IPS-18c (cell line): ENCODE measurements around the gene WDR17.

Experiments
- H3K4me3 ChIP-seq: 2 replicates; pipeline ENCODE4 v1.7.0; 2013; ENCODE audit warnings: low read depth, mild to moderate bottlenecking, low read length, moderate library complexity; ENCODE audit not compliant: insufficient read depth
- H3K9me3 ChIP-seq: one replicate; pipeline ENCODE4 v1.6.1; 2013; ENCODE audit warnings: mild to moderate bottlenecking, low read length, moderate library complexity; ENCODE audit not compliant: control insufficient read depth, insufficient read depth

WDR17 gene

DNA sequence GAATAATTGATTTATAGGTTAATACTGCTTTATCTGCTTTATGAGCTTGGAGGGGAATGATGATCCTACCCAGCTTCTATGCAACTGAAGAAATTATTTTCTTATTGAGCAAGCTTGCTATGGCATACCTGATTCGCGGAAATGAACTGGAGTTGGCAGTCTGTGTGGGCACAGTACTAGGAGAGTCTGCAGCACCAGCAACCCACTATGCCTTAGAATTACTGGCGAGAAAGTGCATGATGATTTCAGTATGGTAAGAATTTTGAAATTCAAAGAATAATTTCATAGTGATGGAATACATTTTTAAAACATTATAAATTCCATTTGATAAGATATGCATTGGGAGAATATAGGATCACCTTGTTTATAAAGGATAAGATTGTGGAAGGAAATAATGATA lies 97.4 kb downstream of the WDR17 start:
- H3K4me3 ChIP-seq: no peak overlapping the region
- no peaks in the 10 kb centered on the region for H3K9me3 ChIP-seq

DNA sequence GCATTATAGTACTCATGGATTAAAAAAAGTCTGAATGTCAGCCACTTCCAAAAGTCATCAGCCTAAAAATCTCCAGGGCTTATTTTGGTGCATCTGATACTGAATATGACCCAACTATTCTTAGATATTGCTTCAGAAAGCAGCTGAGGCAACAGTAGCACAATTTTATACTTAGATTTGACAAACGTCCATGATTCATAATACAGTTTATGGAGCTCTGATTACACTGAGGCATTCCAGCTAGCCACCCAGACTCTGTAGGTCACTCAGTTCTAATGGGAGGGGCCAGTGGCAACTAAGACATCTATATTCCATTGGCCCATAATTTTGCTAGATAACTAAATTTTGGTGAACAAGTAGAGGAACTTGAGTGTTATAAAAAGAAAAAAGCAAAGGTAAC lies 119.4 kb downstream of the WDR17 start:
- Histone ChIP-seq H3K9me3 (no peaks in the 10 kb centered on the region), H3K4me3 (no peak overlapping the region)

DNA sequence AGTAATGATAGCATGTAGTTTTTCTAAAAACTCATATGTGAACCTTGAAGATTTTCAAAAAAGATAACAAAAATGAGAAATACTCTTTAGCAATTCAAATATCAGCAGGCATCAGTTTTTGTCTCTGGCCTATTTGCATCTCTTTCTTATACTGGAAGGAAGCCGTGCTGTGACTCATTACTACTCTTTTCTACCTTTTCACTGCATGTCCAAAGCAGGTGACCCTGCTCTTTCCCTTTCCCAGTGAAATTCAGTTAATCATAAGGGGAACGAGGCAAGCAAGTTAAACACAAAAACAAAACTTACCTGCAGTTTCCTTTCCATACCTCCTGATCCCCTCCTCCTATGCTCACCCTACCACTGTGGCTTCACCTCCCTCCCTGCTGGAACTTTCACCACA lies 120.4 kb downstream of the WDR17 start:
- no peak overlapping the region for H3K4me3 ChIP-seq

DNA sequence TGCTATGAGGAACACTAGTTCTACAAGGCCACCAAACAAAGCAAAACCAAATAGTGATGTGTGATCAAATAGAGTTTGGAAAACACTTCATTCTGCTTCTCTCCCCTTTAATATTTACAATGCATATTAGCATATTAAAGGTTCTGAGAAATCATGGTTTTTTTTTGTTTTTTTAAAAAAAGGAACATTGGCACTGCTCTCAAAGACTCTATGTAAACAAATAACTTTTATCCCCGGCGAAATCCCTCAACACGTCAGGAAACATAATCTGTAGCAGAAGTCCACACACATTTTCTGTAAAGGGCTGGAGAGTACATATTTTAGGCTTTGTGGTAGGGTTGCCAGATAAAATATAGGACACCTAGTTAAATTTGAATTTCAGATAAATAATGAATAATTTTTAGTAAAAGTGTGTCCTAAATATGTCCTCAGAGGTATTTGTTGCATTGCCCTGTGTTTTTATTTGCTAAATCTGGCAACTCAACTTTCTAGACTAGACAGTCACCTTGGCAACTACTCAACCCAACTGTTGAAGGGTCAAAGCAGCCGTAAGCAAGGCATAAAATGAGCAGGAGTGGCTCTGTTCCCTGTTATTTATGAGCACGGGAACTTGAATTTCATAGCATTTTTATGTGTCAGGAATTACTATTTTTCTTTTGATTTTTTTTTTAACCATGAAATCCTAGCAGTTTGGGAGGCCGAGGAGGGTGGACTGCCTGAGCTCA lies 121.2 kb downstream of the WDR17 start:
- no peaks in the 10 kb centered on the region for H3K9me3 ChIP-seq
- no peak overlapping the region for H3K4me3 ChIP-seq

More for the DNA sequence above, 120.4 kb downstream of the WDR17 start:
- no peaks in the 10 kb centered on the region for H3K9me3 ChIP-seq

DNA sequence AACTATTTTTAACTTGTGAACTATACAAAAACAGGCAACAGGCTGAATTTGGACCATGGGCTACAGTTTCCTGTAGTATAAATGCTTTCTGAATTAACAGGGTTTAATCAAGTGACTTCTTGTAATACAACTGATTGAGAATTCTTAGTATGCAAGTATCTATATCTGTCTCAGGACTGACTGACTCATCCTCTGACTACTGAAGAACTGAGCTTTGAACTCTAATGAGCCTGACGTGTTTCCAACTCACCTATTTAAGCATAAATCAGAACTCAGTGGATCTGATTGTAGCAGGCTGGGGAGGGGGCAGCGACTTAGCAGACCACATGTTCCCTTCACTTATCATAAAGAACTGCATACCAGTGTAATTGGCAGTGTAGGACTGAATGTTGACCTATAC lies 122.0 kb downstream of the WDR17 start:
- H3K4me3 ChIP-seq: no peak overlapping the region
- no peaks in the 10 kb centered on the region for H3K9me3 ChIP-seq

DNA sequence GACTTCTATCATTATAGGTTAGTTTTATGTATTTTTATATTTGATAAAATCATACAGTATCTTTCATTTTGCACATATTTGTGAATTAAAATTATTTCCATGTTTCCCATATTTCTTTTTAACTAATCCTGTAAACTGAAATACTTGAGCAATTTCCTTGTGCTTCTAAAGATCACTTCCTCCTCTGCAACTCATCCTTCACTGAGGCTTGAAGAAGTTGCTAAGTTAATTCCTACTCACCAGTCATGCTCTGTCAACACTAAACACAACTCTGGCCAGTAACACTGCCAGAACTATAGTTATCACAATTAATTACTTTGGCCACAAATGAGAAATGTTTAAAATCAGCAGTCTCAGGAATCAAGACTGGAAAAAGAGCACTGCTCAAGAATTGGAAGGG lies 123.0 kb downstream of the WDR17 start:
- Histone ChIP-seq H3K4me3 (no peak overlapping the region), H3K9me3 (no peaks in the 10 kb centered on the region)

DNA sequence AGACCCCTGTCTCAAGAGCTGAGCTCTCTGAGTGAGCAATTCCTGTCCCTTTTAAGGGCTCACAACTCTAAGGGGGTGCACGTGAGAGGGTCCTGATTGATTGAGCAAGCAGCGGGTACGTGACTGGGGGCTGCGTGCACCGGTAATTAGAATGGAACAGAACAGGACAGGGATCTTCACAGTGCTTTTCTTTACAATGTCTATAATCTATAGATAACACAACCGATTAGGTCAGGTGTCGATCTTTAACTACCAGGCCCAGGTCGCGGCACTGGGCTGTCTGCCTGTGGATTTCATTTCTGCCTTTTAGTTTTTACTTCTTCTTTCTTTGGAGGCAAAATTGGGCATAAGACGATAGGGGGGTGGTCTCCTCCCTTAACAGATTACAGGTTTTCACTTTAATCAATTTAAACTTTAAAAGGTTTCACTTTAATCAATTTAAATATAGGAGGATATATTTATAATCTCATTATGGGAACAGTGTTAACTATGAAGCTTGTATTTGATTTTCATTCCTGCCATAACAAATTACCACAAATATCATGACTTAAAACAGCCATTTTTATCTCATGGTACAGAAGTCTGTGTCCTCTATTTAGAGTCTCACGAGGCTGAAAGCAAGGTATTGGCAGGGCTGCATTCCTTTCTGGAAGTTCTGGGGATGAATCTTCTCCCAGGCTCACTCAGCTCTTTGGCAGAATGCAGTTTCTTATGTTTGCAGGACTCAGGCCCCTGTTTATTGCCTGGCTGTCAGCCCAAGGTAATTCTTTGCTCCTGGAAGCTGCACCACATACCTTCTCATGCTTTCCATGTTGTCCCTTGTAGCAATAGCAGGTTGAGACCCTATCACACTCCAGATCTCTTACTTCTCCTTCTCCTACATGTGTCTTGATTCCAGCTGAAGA lies 124.5 kb downstream of the WDR17 start:
- no peak overlapping the region for H3K4me3 ChIP-seq
- no peaks in the 10 kb centered on the region for H3K9me3 ChIP-seq

DNA sequence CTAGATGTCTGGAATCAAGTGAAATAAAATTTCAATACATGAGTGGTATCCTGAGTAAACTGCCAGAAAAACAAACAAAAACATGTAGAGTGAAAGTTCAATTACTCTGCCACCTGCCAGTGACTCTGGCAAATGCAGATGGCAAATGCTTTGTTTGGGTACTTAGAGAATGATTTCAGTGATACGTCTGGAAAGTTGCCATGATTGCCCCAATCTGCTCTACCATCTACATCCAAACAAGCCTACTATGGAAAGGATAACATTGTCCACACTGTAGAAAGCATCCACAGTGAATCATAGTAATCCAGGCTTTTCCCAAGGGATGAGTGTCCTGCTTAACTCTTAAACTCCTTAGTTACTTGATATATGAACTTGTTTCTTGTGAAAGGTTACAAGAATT lies 126.3 kb downstream of the WDR17 start:
- Histone ChIP-seq H3K9me3 (no peaks in the 10 kb centered on the region), H3K4me3 (no peak overlapping the region)

DNA sequence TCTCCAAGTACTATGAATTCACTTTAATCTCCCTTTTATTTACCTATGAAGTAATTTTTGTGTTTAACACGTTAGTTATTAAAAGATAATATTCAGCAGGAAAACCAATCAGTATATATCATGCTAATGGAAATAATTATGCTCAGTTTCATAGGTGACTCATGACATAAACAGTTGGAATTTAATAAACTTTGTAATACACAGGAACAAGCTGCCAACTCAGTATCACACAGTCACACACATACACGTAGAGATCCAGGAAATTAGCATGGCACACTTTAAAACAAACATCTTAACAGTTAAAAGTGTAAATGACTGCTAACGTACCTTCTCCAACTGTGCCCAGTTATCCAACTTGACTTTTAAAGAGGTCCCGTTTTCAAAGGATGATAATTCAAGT lies 127.5 kb downstream of the WDR17 start:
- no peaks in the 10 kb centered on the region for H3K9me3 ChIP-seq
- H3K4me3 ChIP-seq: no peak overlapping the region

DNA sequence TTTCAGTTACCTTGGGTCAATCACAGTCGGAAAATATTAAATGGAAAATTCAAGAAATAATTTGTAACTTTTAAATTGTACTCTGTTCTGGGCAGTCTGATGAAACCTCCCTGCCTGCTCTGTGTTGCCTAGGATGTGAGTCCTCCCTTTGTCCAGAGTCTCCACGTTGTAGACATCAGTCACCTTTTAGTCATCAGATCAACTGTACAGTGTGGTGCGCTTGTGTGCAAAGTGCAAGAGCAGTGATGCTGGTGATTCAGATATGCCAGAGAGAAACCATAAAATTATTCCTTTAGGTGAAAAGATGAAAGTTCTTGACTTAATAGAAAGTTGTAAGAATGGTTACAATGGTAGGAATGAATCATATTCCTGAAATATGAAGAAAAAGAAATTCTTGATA lies 128.3 kb downstream of the WDR17 start:
- H3K9me3 ChIP-seq: no peaks in the 10 kb centered on the region
- no peak overlapping the region for H3K4me3 ChIP-seq

DNA sequence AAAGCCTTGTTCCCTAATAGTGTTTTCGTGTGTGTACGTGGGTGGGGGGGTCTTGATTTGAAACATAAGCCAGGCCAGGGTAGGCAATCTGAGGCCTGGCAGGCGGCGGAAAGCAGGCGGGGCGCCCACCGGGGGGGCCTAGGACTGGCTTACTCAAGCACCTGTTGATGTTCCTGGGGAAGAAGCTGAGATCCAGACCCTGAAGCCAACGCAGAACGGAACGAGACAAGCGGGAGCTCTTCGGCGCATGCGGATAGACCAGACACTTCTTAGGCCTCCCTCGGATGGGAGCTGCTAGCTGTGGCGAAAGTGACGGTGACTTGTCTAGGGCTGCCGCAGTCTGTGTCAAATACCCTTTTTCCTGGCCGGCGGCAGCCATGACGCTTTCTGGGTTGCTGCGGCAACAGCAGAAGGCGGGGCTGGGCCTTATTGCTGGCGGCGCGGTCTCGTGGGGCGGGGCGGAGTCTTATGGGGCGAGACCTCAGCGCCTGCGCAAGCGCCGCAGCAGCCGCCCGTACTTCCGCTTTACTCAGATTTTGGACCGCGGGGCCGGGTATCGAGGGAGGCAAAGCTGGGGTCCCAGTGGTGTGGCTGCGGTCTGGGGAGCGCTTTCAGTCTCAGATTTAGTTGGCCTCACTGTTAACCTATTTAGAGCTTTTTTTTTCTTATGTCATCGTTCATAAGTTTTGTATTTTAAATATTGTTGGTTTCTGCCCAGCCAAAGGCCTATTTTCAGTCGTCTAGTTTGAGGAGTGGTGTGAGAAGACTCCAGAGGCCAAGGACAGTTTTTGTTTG lies 129.7 kb downstream of the WDR17 start, which contains the start of gene SPATA4:
Gene SPATA4 (minus strand): TSS at position 402 of the 795 bp plus-strand sequence. CDS start 23 bp downstream, at position 379.
- Histone ChIP-seq H3K4me3 (peak within 1 kb of the TSS; percentile 76), H3K9me3 (no peaks in the 10 kb centered on the region)

DNA sequence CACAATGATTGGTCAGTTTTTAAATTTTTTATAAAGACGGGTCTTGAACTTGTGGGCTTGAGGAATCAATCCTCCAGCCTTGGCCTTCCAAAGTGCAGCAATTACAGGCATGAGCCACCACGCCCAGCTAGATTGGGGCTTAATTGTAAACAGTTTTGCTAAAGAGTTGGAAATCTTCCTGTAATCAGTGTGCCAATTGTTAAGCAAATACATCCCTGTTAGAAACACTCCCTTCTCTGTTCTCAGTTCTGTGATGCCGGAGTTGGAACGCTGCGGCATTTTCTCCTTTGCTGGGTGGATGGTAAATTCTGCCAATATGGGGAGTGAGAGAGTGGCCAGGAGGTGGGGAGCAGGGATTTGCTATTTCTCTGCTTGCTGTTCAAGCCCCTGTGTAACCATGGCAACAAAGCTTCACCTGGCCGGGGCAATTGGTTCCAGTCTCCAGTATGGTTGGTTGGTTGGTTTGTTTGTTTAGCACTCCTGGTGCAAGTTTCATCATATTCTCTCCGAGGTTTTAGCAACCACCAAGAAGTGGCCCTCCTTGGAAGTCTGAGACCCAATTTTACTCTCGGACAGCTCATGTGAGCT lies 132.8 kb downstream of the WDR17 start:
- H3K9me3 ChIP-seq: no peaks in the 10 kb centered on the region
- no peak overlapping the region for H3K4me3 ChIP-seq

DNA sequence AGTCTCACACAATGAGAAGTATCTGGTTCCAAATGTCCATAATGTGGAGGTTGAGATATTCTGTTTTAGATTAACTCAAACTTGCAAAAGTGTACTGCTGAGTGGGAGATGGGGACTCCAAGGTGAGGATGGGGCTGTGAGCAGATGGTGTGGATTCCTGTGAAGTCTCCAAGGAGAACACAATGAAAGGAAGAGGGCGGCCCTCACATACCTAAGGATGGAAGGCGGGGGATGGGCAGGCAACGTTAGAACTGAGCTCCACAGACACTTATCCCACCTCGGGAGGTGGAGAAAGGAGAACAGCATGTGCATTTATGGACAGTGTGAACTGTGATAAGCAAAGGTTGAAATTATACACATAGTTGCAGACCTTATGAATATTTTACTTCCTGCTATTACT lies 139.7 kb downstream of the WDR17 start:
- no peak overlapping the region for H3K4me3 ChIP-seq
- no peaks in the 10 kb centered on the region for H3K9me3 ChIP-seq

DNA sequence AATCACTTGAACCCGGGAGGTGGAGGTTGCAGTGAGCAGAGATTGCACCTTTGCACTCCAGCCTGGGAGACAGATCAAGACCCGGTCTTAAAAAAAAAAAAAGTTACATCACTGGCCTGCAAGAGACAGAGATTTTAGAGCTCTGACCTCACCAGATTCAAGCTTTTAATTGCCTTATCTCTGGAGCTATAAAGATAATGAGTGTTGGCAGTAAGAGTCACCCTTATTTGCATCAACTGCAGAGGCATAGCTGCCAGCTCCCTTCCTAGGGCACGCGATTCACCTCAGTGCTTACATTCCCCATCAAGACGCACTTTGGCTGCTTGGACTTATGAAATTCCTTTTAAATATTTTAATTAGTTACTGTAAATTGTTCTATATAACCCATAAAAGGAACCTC lies 142.2 kb downstream of the WDR17 start:
- no peak overlapping the region for H3K4me3 ChIP-seq
- H3K9me3 ChIP-seq: no peaks in the 10 kb centered on the region

DNA sequence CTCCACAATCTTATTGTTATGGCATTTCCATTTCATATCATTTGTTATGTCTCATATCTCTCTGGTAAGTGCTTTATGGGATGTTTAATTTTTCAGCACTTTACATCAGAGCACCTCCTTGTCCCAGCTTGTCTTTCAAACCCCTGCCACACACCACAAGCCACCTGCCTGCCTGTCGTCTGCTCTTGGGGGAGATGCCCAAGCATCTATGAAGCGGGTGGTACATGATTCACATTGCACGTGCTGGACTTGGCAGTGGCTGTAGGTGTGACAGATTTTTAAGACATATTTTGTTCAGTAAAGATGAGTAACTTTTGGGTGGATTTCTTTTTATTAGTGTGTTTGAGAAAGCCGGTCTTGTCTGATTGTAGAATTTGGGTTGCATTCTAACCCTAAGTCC lies 143.9 kb downstream of the WDR17 start:
- Histone ChIP-seq H3K4me3 (no peak overlapping the region), H3K9me3 (no peaks in the 10 kb centered on the region)

DNA sequence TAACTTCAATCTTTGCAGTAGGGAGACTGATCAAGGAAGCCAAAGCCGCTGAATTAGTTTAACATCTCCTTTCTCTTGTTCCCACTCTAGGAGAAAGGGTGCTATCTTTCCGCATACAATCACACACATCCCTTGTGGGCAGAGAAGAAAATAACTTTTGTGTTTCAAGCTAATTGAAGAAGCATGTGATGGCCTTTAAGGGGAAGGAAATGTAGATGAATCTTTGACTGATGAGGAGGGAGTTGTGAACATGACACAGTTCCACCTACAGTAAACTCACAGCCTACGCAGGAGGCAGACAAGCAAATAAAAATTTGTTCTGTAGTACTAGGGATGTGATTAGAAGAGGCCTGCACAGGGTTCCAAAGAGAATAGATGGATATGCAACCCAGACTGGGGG lies 144.5 kb downstream of the WDR17 start:
- Histone ChIP-seq H3K4me3 (no peak overlapping the region), H3K9me3 (no peaks in the 10 kb centered on the region)

DNA sequence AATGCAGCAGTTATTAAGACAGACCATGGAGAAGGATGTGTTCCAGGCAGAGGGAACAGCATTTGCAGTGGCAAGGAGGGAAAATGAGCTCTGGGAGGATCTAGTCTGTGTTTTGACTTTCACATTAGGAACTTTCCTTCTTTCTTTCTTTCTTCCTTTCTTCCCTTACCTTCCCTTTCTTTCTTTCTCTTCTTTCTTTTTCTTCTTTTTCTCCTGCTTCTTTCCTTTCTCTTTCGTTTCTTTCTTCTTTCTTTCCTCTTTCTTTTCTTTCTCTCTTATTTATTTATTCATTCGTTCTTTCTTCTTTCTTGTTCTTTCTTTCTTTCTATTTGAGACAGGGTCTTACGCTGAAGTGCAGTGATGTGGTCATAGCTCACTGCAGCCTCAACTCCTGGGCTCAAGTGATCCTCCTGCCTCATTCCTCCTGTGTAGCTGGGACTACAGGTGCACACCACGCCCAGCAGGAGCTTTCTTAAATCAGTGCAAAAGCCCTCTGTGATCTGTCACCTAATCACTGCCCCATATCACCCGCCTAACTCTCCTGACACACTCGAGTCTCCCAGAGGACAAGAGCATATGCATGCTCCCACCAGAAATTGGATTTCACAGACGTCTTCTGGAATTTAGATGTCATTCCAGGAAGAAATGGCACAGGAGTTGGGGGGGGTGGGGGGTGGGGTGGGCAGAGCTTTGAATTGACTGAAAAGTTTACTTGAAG lies 145.1 kb downstream of the WDR17 start:
- H3K9me3 ChIP-seq: no peaks in the 10 kb centered on the region
- no peak overlapping the region for H3K4me3 ChIP-seq
